IPS-15b (cell line): ENCODE data around the gene ARAP1.
A peak's percentile ranks its signal among the peaks of the same experiment; 100 is the strongest.
"Not testable (repeated sequence)": the region's sequence is repeated elsewhere in the genome, so short reads cannot be mapped to it uniquely, and the experiment has no call there.

Experiments
- H3K27me3 ChIP-seq: one replicate; pipeline ENCODE4 v1.6.1; 2013; ENCODE audit warnings: low read length; ENCODE audit not compliant: control insufficient read depth, insufficient read depth
- H3K36me3 ChIP-seq: one replicate; pipeline ENCODE4 v1.6.1; 2013; ENCODE audit warnings: low read length; ENCODE audit not compliant: control insufficient read depth, insufficient read depth
- H3K4me1 ChIP-seq: one replicate; pipeline ENCODE4 v1.6.1; 2013; ENCODE audit warnings: mild to moderate bottlenecking, low read length; ENCODE audit not compliant: control insufficient read depth, insufficient read depth
- H3K4me3 ChIP-seq: one replicate; pipeline ENCODE4 v1.5.1; 2013; ENCODE audit warnings: low read depth, low read length
- H3K9ac ChIP-seq: one replicate; pipeline ENCODE4 v1.6.1; 2013; ENCODE audit warnings: low read depth, mild to moderate bottlenecking, low read length
- H3K9me3 ChIP-seq: one replicate; pipeline ENCODE4 v1.6.1; 2013; ENCODE audit warnings: mild to moderate bottlenecking, low read length; ENCODE audit not compliant: control insufficient read depth, insufficient read depth

ARAP1 gene

DNA sequence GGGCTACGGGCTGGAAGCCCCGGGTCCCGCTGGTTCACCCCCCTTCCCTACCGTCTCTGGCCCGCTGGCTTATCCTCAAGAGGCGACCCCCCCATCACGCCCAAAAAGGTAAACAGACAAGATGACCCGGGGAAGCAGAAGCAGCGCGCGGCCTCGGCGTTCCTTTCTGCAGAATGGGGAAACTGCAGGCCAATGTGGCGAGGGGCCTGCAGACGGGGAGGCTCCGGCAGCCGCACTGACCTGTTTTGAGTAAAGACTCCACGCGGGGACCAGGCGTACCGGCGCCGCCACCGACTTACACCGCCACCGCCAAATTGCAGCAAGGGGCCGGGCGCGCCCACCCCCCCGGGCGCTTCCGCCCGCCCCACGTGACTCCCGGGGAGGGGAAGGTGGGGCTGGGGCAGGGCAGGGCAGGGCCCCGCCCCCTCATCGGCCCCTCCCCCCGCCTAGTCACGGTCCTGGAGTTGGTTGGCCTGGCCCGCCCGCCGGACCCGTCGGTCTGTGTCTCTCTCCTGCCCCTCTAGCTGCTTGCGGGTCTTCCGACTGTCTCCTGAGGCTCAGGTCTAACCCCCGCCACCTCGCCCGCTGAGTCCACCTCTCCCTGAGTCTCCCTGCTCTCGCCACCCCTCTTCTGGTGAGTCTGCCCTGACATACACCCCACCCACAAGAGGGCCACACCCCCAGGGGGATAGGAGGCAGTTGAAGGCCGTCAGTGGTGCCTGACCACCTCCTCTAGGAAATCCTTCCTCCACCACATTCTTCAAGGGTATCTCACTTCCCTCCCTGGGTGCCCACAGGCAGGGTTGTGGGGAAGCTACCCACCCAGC lies at the start of gene ARAP1:
Gene ARAP1, minus strand, starts transcription at position 321 of the 827 bp plus-strand sequence. CDS start 25,280 bp downstream, outside the sequence.
- no peaks in the 10 kb centered on the region for H3K36me3 ChIP-seq
- H3K4me3 ChIP-seq: peak within 1 kb of the TSS; percentile 82
- peaks cover 11% of the 10 kb centered on the region for H3K4me1 ChIP-seq
- peaks cover 7% of the 10 kb centered on the region for H3K27me3 ChIP-seq
- H3K9me3 ChIP-seq: no peaks in the 10 kb centered on the region
- peak within 1 kb of the TSS; percentile 66 for H3K9ac ChIP-seq

GRCh38 chr11:72799441-72799840 lies 47.2 kb upstream of the ARAP1 start:
- Histone ChIP-seq H3K36me3 (no peaks in the 10 kb centered on the region), H3K4me3 (no peak overlapping the region), H3K27me3 (no peaks in the 10 kb centered on the region), H3K9me3 (no peaks in the 10 kb centered on the region), H3K4me1 (peaks cover 4% of the 10 kb centered on the region), H3K9ac (no peak overlapping the region)

- H3K4me3 ChIP-seq: no peak overlapping the region
- peaks cover 4% of the 10 kb centered on the region for H3K4me1 ChIP-seq
- no peaks in the 10 kb centered on the region for H3K36me3 ChIP-seq
- no peaks in the 10 kb centered on the region for H3K27me3 ChIP-seq
- no peaks in the 10 kb centered on the region for H3K9me3 ChIP-seq
- H3K9ac ChIP-seq: no peak overlapping the region
Observed at GRCh38 chr11:72798361-72798760, 46.2 kb upstream of the ARAP1 start.

DNA sequence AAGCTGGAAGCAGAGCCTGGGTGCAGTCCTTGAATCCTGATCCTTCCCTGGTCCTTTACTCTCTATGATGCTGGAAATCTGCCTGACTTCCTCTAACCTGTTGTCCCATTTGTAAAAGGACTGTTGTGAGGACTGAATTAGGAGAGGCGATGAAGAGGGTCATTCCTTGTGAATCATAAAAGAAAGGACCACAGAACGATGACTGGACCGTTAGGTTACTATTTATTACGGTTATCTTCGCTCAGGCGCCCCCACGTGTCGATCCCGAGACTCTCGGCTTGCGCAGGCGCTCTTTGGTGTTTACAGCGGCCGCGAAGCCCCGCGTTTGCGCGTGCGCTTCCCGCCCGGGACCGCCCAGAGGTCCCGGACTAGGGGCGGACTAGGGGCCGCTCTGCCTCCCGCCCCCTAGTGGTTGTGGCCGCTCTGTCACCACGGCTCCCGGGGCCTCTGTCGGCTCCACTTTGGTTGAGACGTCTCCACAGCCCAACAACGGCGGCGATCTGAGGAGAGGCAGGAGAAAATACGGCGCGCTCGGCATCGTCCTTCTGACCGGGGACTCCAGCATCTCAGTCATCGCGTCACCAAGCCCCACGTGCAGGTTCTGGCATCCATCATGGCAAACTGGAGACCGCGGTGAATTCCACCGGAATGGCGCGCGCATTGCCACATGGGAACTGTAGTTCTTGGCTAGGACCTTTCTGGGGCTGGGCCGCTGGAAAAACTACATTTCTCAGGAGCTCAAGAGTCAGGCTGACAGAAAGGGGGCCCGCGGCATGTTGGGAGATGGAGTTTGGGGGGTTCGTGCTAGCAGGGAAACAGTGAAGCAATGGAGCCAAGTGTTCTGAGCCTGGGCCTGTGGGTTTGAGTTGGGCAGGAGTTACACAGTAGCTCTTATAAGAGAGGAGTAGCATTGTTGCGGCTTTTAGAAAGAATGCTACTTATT lies 41.5 kb upstream of the ARAP1 start, which contains the start of gene STARD10:
Gene STARD10, minus strand, starts transcription at position 623 of the 943 bp plus-strand sequence. CDS start 12,866 bp downstream, outside the sequence.
- H3K4me3 ChIP-seq: peak within 1 kb of the TSS; percentile 71
- H3K36me3 ChIP-seq: no peaks in the 10 kb centered on the region
- H3K27me3 ChIP-seq: no peaks in the 10 kb centered on the region
- peak within 1 kb of the TSS; percentile 54 for H3K9ac ChIP-seq
- H3K4me1 ChIP-seq: peaks cover 8% of the 10 kb centered on the region
- H3K9me3 ChIP-seq: no peaks in the 10 kb centered on the region

DNA sequence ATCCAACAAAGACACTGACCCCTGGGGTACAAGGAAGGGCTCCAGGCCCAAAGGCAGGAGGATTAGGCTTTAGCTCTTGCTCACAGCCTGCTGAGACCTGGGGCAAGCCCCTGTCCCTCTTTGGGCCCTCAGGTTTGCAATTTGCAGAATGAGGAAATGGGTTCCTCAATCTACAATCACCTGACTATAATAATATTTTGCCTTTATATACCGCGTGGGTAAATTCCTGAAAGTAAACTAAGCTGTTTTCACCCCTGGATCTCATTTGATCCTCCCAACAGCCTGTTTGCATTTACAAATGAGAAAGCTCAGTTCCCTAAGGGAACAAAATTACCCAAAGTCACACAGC lies 40.8 kb upstream of the ARAP1 start:
- Histone ChIP-seq H3K4me1 (peaks cover 5% of the 10 kb centered on the region), H3K36me3 (no peaks in the 10 kb centered on the region), H3K9me3 (no peaks in the 10 kb centered on the region), H3K4me3 (peak overlapping the region; percentile 71), H3K27me3 (no peaks in the 10 kb centered on the region), H3K9ac (no peak overlapping the region)

- Histone ChIP-seq H3K27me3 (no peaks in the 10 kb centered on the region), H3K4me3 (no peak overlapping the region), H3K9ac (peak overlapping the region; percentile 54), H3K4me1 (peaks cover 5% of the 10 kb centered on the region), H3K36me3 (no peaks in the 10 kb centered on the region), H3K9me3 (no peaks in the 10 kb centered on the region)
Observed at GRCh38 chr11:72792437-72793021, 40.3 kb upstream of the ARAP1 start.

- H3K4me1 ChIP-seq, H3K27me3 ChIP-seq, H3K9me3 ChIP-seq, H3K36me3 ChIP-seq, H3K4me3 ChIP-seq, H3K9ac ChIP-seq: not testable (repeated sequence)
Observed at GRCh38 chr11:72791228-72791627, 39.0 kb upstream of the ARAP1 start.

DNA sequence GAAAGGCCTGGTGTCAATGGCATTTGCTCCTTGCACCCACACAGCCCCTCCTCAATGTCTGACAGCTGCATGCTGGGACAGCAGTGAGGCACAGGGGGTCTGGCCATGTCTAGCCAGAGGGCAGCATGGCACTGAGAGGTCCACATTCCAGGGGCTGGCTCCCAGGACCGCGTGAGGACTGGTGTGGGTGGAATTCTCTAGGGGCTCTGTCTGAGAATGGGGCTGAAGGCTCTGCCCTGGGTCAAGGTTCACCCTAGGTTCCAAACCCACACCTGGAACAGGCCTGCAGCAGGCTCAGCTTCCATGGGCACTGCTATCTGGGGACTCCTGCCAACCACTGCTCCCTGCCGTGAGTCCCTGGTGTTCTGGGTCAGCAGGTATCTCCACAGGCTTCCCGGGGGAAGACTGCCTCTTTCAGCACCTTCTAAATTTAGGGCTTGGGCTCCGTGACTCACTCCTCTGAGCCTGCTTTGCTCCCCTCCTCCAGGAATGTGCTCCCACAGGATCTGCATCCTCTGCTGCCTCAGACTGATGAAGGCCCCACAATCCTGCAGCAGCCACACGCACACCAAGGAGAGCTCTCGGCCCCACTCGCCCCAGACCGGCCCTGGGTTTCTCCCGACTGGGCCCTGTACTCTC lies 37.4 kb upstream of the ARAP1 start:
- H3K27me3 ChIP-seq: no peaks in the 10 kb centered on the region
- peaks cover 7% of the 10 kb centered on the region for H3K4me1 ChIP-seq
- H3K9ac ChIP-seq: no peak overlapping the region
- no peaks in the 10 kb centered on the region for H3K9me3 ChIP-seq
- no peaks in the 10 kb centered on the region for H3K36me3 ChIP-seq
- no peak overlapping the region for H3K4me3 ChIP-seq

- H3K4me3 ChIP-seq: no peak overlapping the region
- peaks cover 6% of the 10 kb centered on the region for H3K4me1 ChIP-seq
- no peak overlapping the region for H3K9ac ChIP-seq
- no peaks in the 10 kb centered on the region for H3K36me3 ChIP-seq
- no peaks in the 10 kb centered on the region for H3K9me3 ChIP-seq
- H3K27me3 ChIP-seq: no peaks in the 10 kb centered on the region
Observed at GRCh38 chr11:72788241-72788640, 36.0 kb upstream of the ARAP1 start.

- Histone ChIP-seq H3K9ac (no peak overlapping the region), H3K9me3 (no peaks in the 10 kb centered on the region), H3K27me3 (no peaks in the 10 kb centered on the region), H3K36me3 (no peaks in the 10 kb centered on the region), H3K4me1 (peaks cover 2% of the 10 kb centered on the region), H3K4me3 (peak overlapping the region; percentile 5)
Observed at GRCh38 chr11:72787216-72788104, 35.3 kb upstream of the ARAP1 start.
